HG02588 (cell line): Measurements from ENCODE around the gene KCNMA1.

Experiments used
- ATAC-seq: cut with Tn5 transposase; IDR thresholded peaks from one replicate; pipeline ENCODE4 v1.9.1; 2021; ENCODE audit warnings: mild to moderate bottlenecking, moderate library complexity; ENCODE audit not compliant: unreplicated experiment

The KCNMA1 gene

GRCh38 chr10:77383861-77384553 lies 253.6 kb downstream of the KCNMA1 start:
- ATAC-seq, result no peak

- no peak for ATAC-seq
Measured at GRCh38 chr10:77381750-77382149, 255.9 kb downstream of the KCNMA1 start.

- no peak for ATAC-seq
Measured at GRCh38 chr10:77380723-77381122, 256.9 kb downstream of the KCNMA1 start.

GRCh38 chr10:77380191-77380590 lies 257.4 kb downstream of the KCNMA1 start:
- ATAC-seq, result no peak

- no peak for ATAC-seq
Measured at GRCh38 chr10:77378366-77379349, 258.9 kb downstream of the KCNMA1 start.

GRCh38 chr10:77377678-77378352 lies 259.8 kb downstream of the KCNMA1 start:
- no peak for ATAC-seq

GRCh38 chr10:77377034-77377433 lies 260.6 kb downstream of the KCNMA1 start:
- ATAC-seq, result no peak

GRCh38 chr10:77374189-77374656 lies 263.4 kb downstream of the KCNMA1 start:
- ATAC-seq, result no peak

- ATAC-seq, result no peak
Measured at GRCh38 chr10:77371848-77372799, 265.5 kb downstream of the KCNMA1 start.

- ATAC-seq, result no peak
Measured at GRCh38 chr10:77371421-77371820, 266.2 kb downstream of the KCNMA1 start.

GRCh38 chr10:77368006-77368405 lies 269.6 kb downstream of the KCNMA1 start:
- ATAC-seq, result no peak

GRCh38 chr10:77363210-77363609 lies 274.4 kb downstream of the KCNMA1 start:
- no peak for ATAC-seq

- no peak for ATAC-seq
Measured at GRCh38 chr10:77361831-77362230, 275.8 kb downstream of the KCNMA1 start.

GRCh38 chr10:77361426-77361825 lies 276.2 kb downstream of the KCNMA1 start:
- no peak for ATAC-seq

- no peak for ATAC-seq
Measured at GRCh38 chr10:77360835-77361234, 276.8 kb downstream of the KCNMA1 start.

- no peak for ATAC-seq
Measured at GRCh38 chr10:77359950-77360520, 277.6 kb downstream of the KCNMA1 start.

GRCh38 chr10:77359287-77359691 lies 278.3 kb downstream of the KCNMA1 start:
- no peak for ATAC-seq

- no peak for ATAC-seq
Measured at GRCh38 chr10:77358656-77359055, 279.0 kb downstream of the KCNMA1 start.

- ATAC-seq, result no peak
Measured at GRCh38 chr10:77357611-77358310, 279.8 kb downstream of the KCNMA1 start.
